GM18519 (cell line): ENCODE measurements around the gene SYT13.

ENCODE experiments used
- ATAC-seq: cut with Tn5 transposase; IDR thresholded peaks from one replicate; pipeline ENCODE4 v1.9.1; 2021; ENCODE audit warnings: mild to moderate bottlenecking, moderate library complexity; ENCODE audit not compliant: unreplicated experiment, low FRiP score

Gene SYT13

GRCh38 chr11:45204761-45205160, 81.4 kb downstream of the SYT13 start:
- no peak for ATAC-seq

- ATAC-seq, result no peak
Observed at GRCh38 chr11:45193695-45194094, 92.4 kb downstream of the SYT13 start.
